CD14-positive monocyte (primary cell): ENCODE measurements around the gene HCRTR2. TPM values are rescaled to one million over a fixed set of nuclear protein-coding genes. Genes with fewer than 3 reads are reported as not detected.

ENCODE experiments used
- DNase-seq, 3 donors: peaks; one replicate each; pipeline ENCODE4 v3.0.0-alpha.2; 2011 to 2022
- H2AFZ ChIP-seq: 2 replicates; pipeline ENCODE4 v1.6.0; 2012; ENCODE audit warnings: mild to moderate bottlenecking, low read depth, low read length, inconsistent platforms; ENCODE audit not compliant: insufficient read depth, poor library complexity, severe bottlenecking
- H3K27ac ChIP-seq, 2 donors: 1 replicate in 1 of 2; 2 replicates in 1 of 2; pipeline ENCODE4 v1.5.1; 2012 to 2013; ENCODE audit warnings: low read length in 2 of 2, control low read depth in 1 of 2, inconsistent platforms in 1 of 2, low read depth in 1 of 2, mild to moderate bottlenecking in 1 of 2
- H3K27me3 ChIP-seq, 2 donors: one replicate each; pipeline versions ENCODE4 v1.6.0 to v1.6.1; 2011 to 2013; ENCODE audit warnings: low read length in 2 of 2; ENCODE audit not compliant: control insufficient read depth in 2 of 2, insufficient read depth in 2 of 2
- H3K36me3 ChIP-seq, 2 donors: replicated peaks in 1 of 2; 1 replicate in 1 of 2; 2 replicates in 1 of 2; pipeline versions ENCODE4 v1.5.1 to v1.6.1; 2012 to 2013; ENCODE audit warnings: low read length in 2 of 2, control low read depth in 1 of 2, inconsistent platforms in 1 of 2, mild to moderate bottlenecking in 1 of 2; ENCODE audit not compliant: insufficient read depth in 2 of 2, control insufficient read depth in 1 of 2
- H3K4me1 ChIP-seq, 2 donors: 1 replicate in 1 of 2; 2 replicates in 1 of 2; pipeline versions ENCODE4 v1.5.1 to v1.6.1; 2012 to 2013; ENCODE audit warnings: low read length in 2 of 2, control low read depth in 1 of 2, inconsistent platforms in 1 of 2, mild to moderate bottlenecking in 1 of 2, moderate library complexity in 1 of 2; ENCODE audit not compliant: insufficient read depth in 2 of 2, control insufficient read depth in 1 of 2
- H3K4me2 ChIP-seq: replicated peaks from 2 replicates; pipeline ENCODE3; 2012; ENCODE audit warnings: low read length, moderate library complexity, mild to moderate bottlenecking; ENCODE audit not compliant: poor library complexity, severe bottlenecking; ENCODE audit errors: extremely low read depth
- H3K4me3 ChIP-seq, 3 experiments: fragments of 200-600 bp in 1 of 3; sonication (generic) in 1 of 3; replicated peaks in 1 of 3; 1 replicate in 2 of 3; 2 replicates in 1 of 3; pipeline ENCODE4 v1.5.1; 2011 to 2013; ENCODE audit warnings: low read length in 3 of 3, mild to moderate bottlenecking in 3 of 3, control low read depth in 2 of 3, low read depth in 2 of 3, inconsistent platforms in 1 of 3, moderate library complexity in 1 of 3
- H3K79me2 ChIP-seq: 2 replicates; pipeline ENCODE4 v1.6.0; 2012; ENCODE audit warnings: mild to moderate bottlenecking, control low read depth, inconsistent platforms, low read length, moderate library complexity; ENCODE audit not compliant: insufficient read depth
- H3K9ac ChIP-seq: 2 replicates; pipeline ENCODE4 v1.6.0; 2017; ENCODE audit warnings: low read length, mild to moderate bottlenecking; ENCODE audit not compliant: insufficient read depth, poor library complexity, severe bottlenecking
- H3K9me3 ChIP-seq, 2 donors: replicated peaks in 1 of 2; 1 replicate in 1 of 2; 2 replicates in 1 of 2; pipeline versions ENCODE4 v1.5.1 to v1.6.1; 2012 to 2013; ENCODE audit warnings: low read length in 2 of 2, control low read depth in 1 of 2; ENCODE audit not compliant: control insufficient read depth in 1 of 2, insufficient read depth in 1 of 2
- H4K20me1 ChIP-seq: 2 replicates; pipeline ENCODE4 v1.6.0; 2012; ENCODE audit warnings: mild to moderate bottlenecking, low read length, control low read depth, moderate library complexity; ENCODE audit not compliant: insufficient read depth
- H3K27ac Mint-ChIP-seq, 7 donors: one replicate each; pipeline ENCODE4 v1.8.0; 2020; ENCODE audit warnings: mild to moderate bottlenecking in 7 of 7, mixed read lengths in 7 of 7, moderate library complexity in 6 of 7, inconsistent platforms in 2 of 7
- H3K27me3 Mint-ChIP-seq, 3 donors: one replicate each; pipeline ENCODE4 v1.8.0; 2021 to 2022; ENCODE audit warnings: low read depth in 3 of 3, mild to moderate bottlenecking in 3 of 3, mixed read lengths in 3 of 3, moderate library complexity in 3 of 3, inconsistent platforms in 1 of 3
- H3K36me3 Mint-ChIP-seq, 2 donors: one replicate each; pipeline ENCODE4 v1.8.0; 2020; ENCODE audit warnings: mixed read lengths in 2 of 2, inconsistent platforms in 1 of 2, mild to moderate bottlenecking in 1 of 2
- H3K4me1 Mint-ChIP-seq: one replicate; pipeline ENCODE4 v1.8.0; 2020; ENCODE audit warnings: mild to moderate bottlenecking, mixed read lengths
- H3K4me3 Mint-ChIP-seq, 2 donors: one replicate each; pipeline ENCODE4 v1.8.0; 2020; ENCODE audit warnings: mild to moderate bottlenecking in 2 of 2, mixed read lengths in 2 of 2, moderate library complexity in 1 of 2
- H3K9me3 Mint-ChIP-seq, 7 donors: one replicate each; pipeline ENCODE4 v1.8.0; 2020 to 2022; ENCODE audit warnings: mixed read lengths in 7 of 7, mild to moderate bottlenecking in 6 of 7, moderate library complexity in 6 of 7, inconsistent platforms in 2 of 7
- WGBS: methylation state at CpG from one replicate; pipeline ENCODE4 v1.1.5; 2013; ENCODE audit warnings: missing lambda C conversion rate; ENCODE audit not compliant: insufficient coverage; 5-methylcytosine and 5-hydroxymethylcytosine counted together
- intact Hi-C, 2 donors: fragments of 100-400 bp; cut with micrococcal nuclease; formaldehyde crosslinking; loops; one replicate each; pipeline versions ENCODE4 v1.15.0 to v1.15.1; 2023
- polyA plus RNA-seq, 3 donors: library from polyadenylated mRNA; depleted of rRNA in 1 of 3; unstranded in 2 of 3; stranded (reverse) in 1 of 3; fragments of 300-500 nt in 2 of 3; fragments of >200 nt in 1 of 3; fragmentation: Illumina TruSeq in 2 of 3; gene quantifications; 1 replicate in 2 of 3; 2 replicates in 1 of 3; pipeline ENCODE4 v1.2.3, GENCODE V29; 2012 to 2021
- TF ChIP-seq, protein P1 (sequence below): fragments of 200-600 bp; IDR thresholded peaks from one replicate; pipeline ENCODE4 v1.8.0; 2022; ENCODE audit warnings: antibody characterized with exemption, mild to moderate bottlenecking

The HCRTR2 gene
- polyA plus RNA-seq, 3 donors: not detected

DNA sequence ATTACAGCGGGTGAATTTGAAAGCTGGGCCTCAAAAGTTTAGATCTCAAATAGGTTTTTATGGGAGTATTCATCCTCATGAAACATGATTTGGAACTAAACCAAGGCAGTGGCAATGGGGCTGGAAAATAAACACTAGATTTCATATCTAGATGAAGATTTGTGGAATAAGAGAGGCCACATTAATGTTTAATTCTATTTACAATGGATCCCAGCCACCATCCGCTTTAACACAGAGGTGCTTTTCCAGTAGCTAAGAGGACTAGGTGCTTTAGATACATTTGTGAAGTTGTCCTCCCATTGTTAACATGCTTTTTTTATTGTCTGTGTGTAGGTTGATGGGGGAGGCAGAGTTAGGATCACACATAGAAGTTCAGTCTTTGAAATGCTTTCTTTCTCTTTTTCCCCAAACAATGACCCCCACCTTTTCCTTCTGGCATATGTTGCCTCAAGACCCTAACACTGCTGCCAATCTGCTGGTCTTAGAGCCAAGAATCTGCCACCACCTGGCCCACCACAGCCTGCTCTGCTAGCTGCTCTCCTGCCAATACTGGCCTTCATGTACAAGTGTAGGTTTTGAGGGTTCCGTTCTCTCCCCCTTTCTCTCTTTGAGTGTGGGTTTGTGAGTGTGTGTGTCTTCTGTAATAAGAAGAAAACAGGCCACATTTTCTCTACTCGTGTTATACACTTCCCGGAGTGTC, 125.1 kb downstream of the HCRTR2 start:
- no peaks in the 10 kb centered on the region for H3K9me3 ChIP-seq
- H3K27me3 ChIP-seq: no peaks in the 10 kb centered on the region
- H3K4me3 Mint-ChIP-seq: no peak overlapping the region
- no peaks in the 10 kb centered on the region for H3K36me3 Mint-ChIP-seq
- no peaks in the 10 kb centered on the region for H3K36me3 ChIP-seq
- H3K4me2 ChIP-seq: no peak overlapping the region
- H3K4me3 ChIP-seq: no peak overlapping the region
- 100% methylated on average over 1 of the region's 5 CpGs for WGBS
- H3K27ac Mint-ChIP-seq: no peak overlapping the region
- peaks cover 0 to under 1% (median 0%) of the 10 kb centered on the region in 7 donors for H3K9me3 Mint-ChIP-seq
- no peaks in the 10 kb centered on the region for H3K79me2 ChIP-seq
- H3K27me3 Mint-ChIP-seq: peaks cover 0 to 1% (median 0%) of the 10 kb centered on the region in 3 donors
- intact Hi-C loops: no loop called here
- no peak overlapping the region for H3K27ac ChIP-seq
- no peak for DNase-seq
- no peaks in the 10 kb centered on the region for H4K20me1 ChIP-seq
- H3K4me1 Mint-ChIP-seq: no peaks in the 10 kb centered on the region
- TF ChIP-seq, protein P1, sequence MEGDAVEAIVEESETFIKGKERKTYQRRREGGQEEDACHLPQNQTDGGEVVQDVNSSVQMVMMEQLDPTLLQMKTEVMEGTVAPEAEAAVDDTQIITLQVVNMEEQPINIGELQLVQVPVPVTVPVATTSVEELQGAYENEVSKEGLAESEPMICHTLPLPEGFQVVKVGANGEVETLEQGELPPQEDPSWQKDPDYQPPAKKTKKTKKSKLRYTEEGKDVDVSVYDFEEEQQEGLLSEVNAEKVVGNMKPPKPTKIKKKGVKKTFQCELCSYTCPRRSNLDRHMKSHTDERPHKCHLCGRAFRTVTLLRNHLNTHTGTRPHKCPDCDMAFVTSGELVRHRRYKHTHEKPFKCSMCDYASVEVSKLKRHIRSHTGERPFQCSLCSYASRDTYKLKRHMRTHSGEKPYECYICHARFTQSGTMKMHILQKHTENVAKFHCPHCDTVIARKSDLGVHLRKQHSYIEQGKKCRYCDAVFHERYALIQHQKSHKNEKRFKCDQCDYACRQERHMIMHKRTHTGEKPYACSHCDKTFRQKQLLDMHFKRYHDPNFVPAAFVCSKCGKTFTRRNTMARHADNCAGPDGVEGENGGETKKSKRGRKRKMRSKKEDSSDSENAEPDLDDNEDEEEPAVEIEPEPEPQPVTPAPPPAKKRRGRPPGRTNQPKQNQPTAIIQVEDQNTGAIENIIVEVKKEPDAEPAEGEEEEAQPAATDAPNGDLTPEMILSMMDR: no peak
- no peaks in the 10 kb centered on the region for H3K4me1 ChIP-seq
- no peak overlapping the region for H2AFZ ChIP-seq
- H3K9ac ChIP-seq: no peak overlapping the region

DNA sequence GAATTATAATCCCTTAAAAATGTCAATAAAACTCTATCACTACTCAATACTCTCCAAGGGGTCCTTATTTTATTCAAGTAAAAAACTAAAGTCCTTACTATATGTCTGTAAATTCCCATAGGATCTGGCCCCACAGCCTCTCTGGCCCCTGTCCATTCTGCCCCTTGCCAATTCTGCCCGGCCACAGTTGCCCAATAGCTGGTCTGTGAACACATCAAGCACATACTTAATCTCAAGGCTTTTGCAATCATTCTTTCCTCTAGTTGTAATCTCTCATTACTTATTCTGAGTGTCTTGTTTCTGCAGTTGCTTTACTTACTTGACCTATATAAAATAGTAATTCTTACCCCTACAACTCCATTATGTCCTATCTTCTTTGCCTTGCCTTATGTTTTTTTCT, 130.4 kb downstream of the HCRTR2 start:
- H3K4me2 ChIP-seq: no peak overlapping the region
- H3K9ac ChIP-seq: no peak overlapping the region
- H3K4me3 ChIP-seq: no peak overlapping the region
- no peaks in the 10 kb centered on the region for H3K36me3 ChIP-seq
- Mint-ChIP-seq H3K4me1 (no peaks in the 10 kb centered on the region), H3K4me3 (no peak overlapping the region), H3K36me3 (no peaks in the 10 kb centered on the region), H3K9me3 (peaks cover 0 to 7% (median 0%) of the 10 kb centered on the region in 7 donors), H3K27me3 (no peaks in the 10 kb centered on the region), H3K27ac (no peak overlapping the region)
- H3K9me3 ChIP-seq: no peaks in the 10 kb centered on the region
- no peaks in the 10 kb centered on the region for H4K20me1 ChIP-seq
- H3K27ac ChIP-seq: no peak overlapping the region
- TF ChIP-seq, protein P1: no peak
- intact Hi-C loops: no loop called here
- no peak overlapping the region for H2AFZ ChIP-seq
- no peak for DNase-seq
- WGBS: 75% methylated on average over 1 of the region's 1 CpG
- no peaks in the 10 kb centered on the region for H3K4me1 ChIP-seq
- H3K27me3 ChIP-seq: no peaks in the 10 kb centered on the region
- H3K79me2 ChIP-seq: no peaks in the 10 kb centered on the region
